ENCODE measurements around the gene IREB2. TPM values are rescaled to one million over a fixed set of nuclear protein-coding genes. Genes with fewer than 3 reads are reported as not detected.
A peak's percentile ranks its signal among the peaks of the same experiment; 100 is the strongest.

IREB2 gene
- total RNA-seq, 1 donor from 2014 or later: 76.9 TPM

- Mint-ChIP-seq H3K9me3 (no peaks in the 10 kb centered on the region), H3K4me3 (peak overlapping the region; percentile 93), H3K4me1 (ENCODE audit: unreplicated experiment) (peaks cover 20% of the 10 kb centered on the region), H3K36me3 (peaks cover 14% of the 10 kb centered on the region), H3K27ac (peak overlapping the region; percentile 88), H3K27me3 (peaks cover 5% of the 10 kb centered on the region)
- TF ChIP-seq CTCF (conservative IDR thresholded peaks at IDR 0.05): no peak
- no peak for DNase-seq (ENCODE audit: extremely low spot score, unreplicated experiment)
Measured at GRCh38 chr15:78437107-78437761, 782 bp upstream of the IREB2 start.

GRCh38 chr15:78438619-78439285, 736 bp downstream of the IREB2 start:
- H3K4me3 Mint-ChIP-seq: peak overlapping the region; percentile 93
- peak overlapping the region; percentile 88 for H3K27ac Mint-ChIP-seq
- no peaks in the 10 kb centered on the region for H3K9me3 Mint-ChIP-seq
- H3K4me1 Mint-ChIP-seq (ENCODE audit: unreplicated experiment): peaks cover 24% of the 10 kb centered on the region
- H3K27me3 Mint-ChIP-seq: no peaks in the 10 kb centered on the region
- DNase-seq (ENCODE audit: extremely low spot score, unreplicated experiment): no peak
- TF ChIP-seq CTCF (conservative IDR thresholded peaks at IDR 0.05): peak; percentile 47
- H3K36me3 Mint-ChIP-seq: peaks cover 23% of the 10 kb centered on the region

- H3K27ac Mint-ChIP-seq: peak overlapping the region; percentile 35
- H3K4me3 Mint-ChIP-seq: peak overlapping the region; percentile 60
- no peak for DNase-seq (ENCODE audit: extremely low spot score, unreplicated experiment)
- no peaks in the 10 kb centered on the region for H3K9me3 Mint-ChIP-seq
- peaks cover 24% of the 10 kb centered on the region for H3K4me1 Mint-ChIP-seq (ENCODE audit: unreplicated experiment)
- no peak for TF ChIP-seq CTCF (conservative IDR thresholded peaks at IDR 0.05)
- H3K36me3 Mint-ChIP-seq: peaks cover 27% of the 10 kb centered on the region
- H3K27me3 Mint-ChIP-seq: no peaks in the 10 kb centered on the region
Measured at GRCh38 chr15:78440375-78441373, 2.7 kb downstream of the IREB2 start.

- Mint-ChIP-seq H3K27ac (no peak overlapping the region), H3K36me3 (peaks cover 37% of the 10 kb centered on the region)
Measured at GRCh38 chr15:78444255-78444654, 6.2 kb downstream of the IREB2 start.

More at GRCh38 chr15:78444255-78444654, 6.2 kb downstream of the IREB2 start:
- Mint-ChIP-seq H3K4me3 (no peak overlapping the region), H3K9me3 (no peaks in the 10 kb centered on the region), H3K4me1 (ENCODE audit: unreplicated experiment) (peaks cover 27% of the 10 kb centered on the region), H3K27me3 (no peaks in the 10 kb centered on the region)
- TF ChIP-seq CTCF (conservative IDR thresholded peaks at IDR 0.05): no peak
- DNase-seq (ENCODE audit: extremely low spot score, unreplicated experiment): no peak

Data from type B pancreatic cell (in vitro differentiated cells).